Upper lobe of right lung (tissue), 1 donor: ENCODE measurements around the gene GPD1L. TPM values are rescaled to one million over a fixed set of nuclear protein-coding genes. Genes with fewer than 3 reads are reported as not detected.
A peak's percentile ranks its signal among the peaks of the same experiment; 100 is the strongest.
"Not testable (repeated sequence)": the region's sequence is repeated elsewhere in the genome, so short reads cannot be mapped to it uniquely, and the experiment has no call there.

Source experiments
- ATAC-seq: fragments of 200-7000 bp; cut with Tn5 transposase; one replicate; pipeline ENCODE4 v1.9.1; 2020; ENCODE audit warnings: mild to moderate bottlenecking, moderate library complexity
- DNase-seq: peaks from one replicate; pipeline ENCODE4 v3.0.0-alpha.2; 2020
- H3K27ac ChIP-seq: fragments of 200-600 bp; one replicate; pipeline ENCODE4 v1.8.0; 2022
- H3K27me3 ChIP-seq: fragments of 200-600 bp; one replicate; pipeline ENCODE4 v1.8.0; 2022; ENCODE audit warnings: mild to moderate bottlenecking
- H3K36me3 ChIP-seq: fragments of 200-600 bp; one replicate; pipeline ENCODE4 v1.8.0; 2022
- H3K4me1 ChIP-seq: fragments of 200-600 bp; one replicate; pipeline ENCODE4 v1.8.0; 2022
- H3K4me3 ChIP-seq: fragments of 200-600 bp; one replicate; pipeline ENCODE4 v1.8.0; 2022; ENCODE audit warnings: mild to moderate bottlenecking
- H3K9me3 ChIP-seq: fragments of 200-600 bp; one replicate; pipeline ENCODE4 v1.8.0; 2022
- CTCF ChIP-seq: fragments of 200-600 bp; IDR thresholded peaks from one replicate; pipeline ENCODE4 v1.8.0; 2022; ENCODE audit warnings: antibody characterized with exemption
- intact Hi-C: fragments of 100-400 bp; cut with DNase I; formaldehyde crosslinking; loops from one replicate; pipeline ENCODE4 v1.11.0; 2022
- long read RNA-seq: library from polyadenylated mRNA; unstranded; transcript quantifications from one replicate; pipeline ENCODE4 v2.0.0, GENCODE V29; 2021
- total RNA-seq: library from RNA; stranded (reverse); fragmentation: NEBNext Ultra II Directional; extraction: Animal tissue kit (Norgen Biotek cat#: 25700); gene quantifications from one replicate; pipeline ENCODE4 v1.2.1, GENCODE V29; 2021
- donor health status: DM: no; HTN: yes; CAD: no; lungs with severe emphysema.

The GPD1L gene
- total RNA-seq, result 84.1 TPM
- long read RNA-seq, full-length matches to known transcripts, result 101 of 123 reads
- long read RNA-seq, partial matches to known transcripts, result 3 of 123 reads
- long read RNA-seq, other reads (novel, unspliced or antisense), result 19 of 123 reads

GRCh38 chr3:32106132-32106928, at the start of gene GPD1L:
Gene GPD1L, plus strand, starts transcription at chr3:32106620. Its CDS starts 92 bp downstream, at chr3:32106712.
- H3K4me3 ChIP-seq, result peak within 1 kb of the TSS; percentile 81
- DNase-seq (peak; percentile 98), ATAC-seq (peak; percentile 97)
- peaks cover 44% of the 10 kb centered on the region for H3K4me1 ChIP-seq
- peak within 1 kb of the TSS; percentile 89 for H3K27ac ChIP-seq
- H3K9me3 ChIP-seq, result peaks cover 8% of the 10 kb centered on the region
- no peaks in the 10 kb centered on the region for H3K27me3 ChIP-seq
- intact Hi-C loops, result no loop called here
- TF ChIP-seq CTCF, result no peak
- no peaks in the 10 kb centered on the region for H3K36me3 ChIP-seq

GRCh38 chr3:32058465-32058864, 48.0 kb upstream of the GPD1L start:
- H3K27me3 ChIP-seq, H3K4me3 ChIP-seq, H3K9me3 ChIP-seq, intact Hi-C loops, H3K36me3 ChIP-seq, DNase-seq, ATAC-seq, H3K4me1 ChIP-seq, H3K27ac ChIP-seq: not testable (repeated sequence)

- DNase-seq (no peak), ATAC-seq (no peak)
- Histone ChIP-seq H3K36me3 (no peaks in the 10 kb centered on the region), H3K27ac (no peak overlapping the region), H3K4me3 (no peak overlapping the region), H3K27me3 (no peaks in the 10 kb centered on the region), H3K4me1 (no peaks in the 10 kb centered on the region), H3K9me3 (no peaks in the 10 kb centered on the region)
- TF ChIP-seq CTCF, result no peak
- intact Hi-C loops, result no loop called here
These were observed 43.4 kb upstream of the GPD1L start for GRCh38 chr3:32062950-32063582.

- no peaks in the 10 kb centered on the region for H3K4me1 ChIP-seq
- TF ChIP-seq CTCF, result no peak
- ATAC-seq (no peak), DNase-seq (no peak)
- H3K27me3 ChIP-seq, result no peaks in the 10 kb centered on the region
- H3K9me3 ChIP-seq, result no peaks in the 10 kb centered on the region
- H3K36me3 ChIP-seq, result no peaks in the 10 kb centered on the region
- no peak overlapping the region for H3K27ac ChIP-seq
- intact Hi-C loops, result no loop called here
- no peak overlapping the region for H3K4me3 ChIP-seq
These were observed 39.7 kb upstream of the GPD1L start for GRCh38 chr3:32066686-32067085.

- H3K4me1 ChIP-seq, intact Hi-C loops, ATAC-seq: not testable (repeated sequence)
These were observed 32.2 kb upstream of the GPD1L start for GRCh38 chr3:32074194-32074593.

GRCh38 chr3:32076566-32076965, 29.9 kb upstream of the GPD1L start:
- no peak overlapping the region for H3K4me3 ChIP-seq
- H3K27me3 ChIP-seq, result no peaks in the 10 kb centered on the region
- no peak overlapping the region for H3K27ac ChIP-seq
- ATAC-seq, result no peak
- no peak for DNase-seq
- intact Hi-C loops, result no loop called here
- H3K9me3 ChIP-seq, result no peaks in the 10 kb centered on the region
- no peaks in the 10 kb centered on the region for H3K36me3 ChIP-seq
- TF ChIP-seq CTCF, result no peak
- no peaks in the 10 kb centered on the region for H3K4me1 ChIP-seq

More at GRCh38 chr3:32074194-32074593, 32.2 kb upstream of the GPD1L start:
- H3K27me3 ChIP-seq, H3K27ac ChIP-seq, H3K36me3 ChIP-seq, H3K9me3 ChIP-seq, H3K4me3 ChIP-seq, DNase-seq: not testable (repeated sequence)
